Spleen (tissue), 7 donors: ENCODE data around the gene UGDH.

Experiments used
- CTCF ChIP-seq, 11 experiments: fragments of 200-600 bp in 7 of 11; fragments of 450-650 bp in 4 of 11; sonication (generic) in 4 of 11; IDR thresholded peaks in 8 of 11; conservative IDR thresholded peaks in 3 of 11; 1 replicate in 7 of 11; 2 replicates in 4 of 11; pipeline versions ENCODE4 v1.4.0 to v1.8.0; 2016 to 2021; ENCODE audit warnings: antibody characterized with exemption in 11 of 11, inconsistent platforms in 4 of 11, mild to moderate bottlenecking in 1 of 11
- POLR2AphosphoS5 ChIP-seq, 3 donors: sonication (generic); formaldehyde crosslinking; IDR thresholded peaks; one replicate each; pipeline ENCODE4 v1.5.1; 2017; ENCODE audit warnings: antibody characterized with exemption in 3 of 3
- donor health status: DM: no; HTN: no; CAD: no; lungs with moderate emphysema.
- donor health status: DM: no; HTN: no; CAD: no.
- donor health status: DM: no; HTN: no; CAD: no.

- no peak for TF ChIP-seq CTCF (IDR thresholded peaks at IDR 0.05 in 8 of 11, conservative IDR thresholded peaks at IDR 0.05 in 3 of 11)
- TF ChIP-seq POLR2AphosphoS5 (IDR thresholded peaks at IDR 0.05), result no peak
These were observed 70.1 kb downstream of the UGDH start for GRCh38 chr4:39456946-39457763.
